Small intestine (tissue), 7 donors: ENCODE measurements around the gene FAAP20. TPM values are rescaled to one million over a fixed set of nuclear protein-coding genes. Genes with fewer than 3 reads are reported as not detected.

ENCODE experiments used
- DNase-seq, 2 donors: peaks; one replicate each; pipeline versions ENCODE4 v3.0.0 to v3.0.0-alpha.2; 2013
- FAIRE-seq: peaks from 2 replicates; lab custom pipeline; 2012; peaks lifted over from hg19 to GRCh38; lab: Jason Lieb, UNC
- H3K27ac ChIP-seq, 3 donors: one replicate each; pipeline ENCODE4 v1.5.1; 2013; ENCODE audit warnings: low read length in 2 of 3, mild to moderate bottlenecking in 2 of 3, control low read depth in 1 of 3, inconsistent platforms in 1 of 3, low read depth in 1 of 3, moderate library complexity in 1 of 3
- H3K27me3 ChIP-seq, 3 donors: one replicate each; pipeline ENCODE4 v1.6.1; 2013; ENCODE audit warnings: low read length in 3 of 3, inconsistent platforms in 1 of 3; ENCODE audit not compliant: control insufficient read depth in 3 of 3, insufficient read depth in 3 of 3
- H3K36me3 ChIP-seq, 3 donors: one replicate each; pipeline ENCODE4 v1.6.1; 2013; ENCODE audit warnings: low read length in 3 of 3, inconsistent platforms in 1 of 3, low read depth in 1 of 3, mild to moderate bottlenecking in 1 of 3, moderate library complexity in 1 of 3; ENCODE audit not compliant: control insufficient read depth in 3 of 3, insufficient read depth in 2 of 3
- H3K4me1 ChIP-seq, 3 donors: one replicate each; pipeline ENCODE4 v1.6.1; 2013; ENCODE audit warnings: low read length in 2 of 3, inconsistent platforms in 1 of 3, low read depth in 1 of 3, mild to moderate bottlenecking in 1 of 3, moderate library complexity in 1 of 3; ENCODE audit not compliant: control insufficient read depth in 3 of 3, insufficient read depth in 2 of 3
- H3K4me3 ChIP-seq, 3 donors: one replicate each; pipeline ENCODE4 v1.5.1; 2013; ENCODE audit warnings: low read length in 3 of 3, control low read depth in 1 of 3, inconsistent platforms in 1 of 3, low read depth in 1 of 3, mild to moderate bottlenecking in 1 of 3, moderate library complexity in 1 of 3
- H3K9me3 ChIP-seq, 2 donors: one replicate each; pipeline ENCODE4 v1.6.1; 2013; ENCODE audit warnings: low read depth in 1 of 2, low read length in 1 of 2; ENCODE audit not compliant: control insufficient read depth in 2 of 2, insufficient read depth in 1 of 2
- WGBS, 3 donors: extraction: QIAGEN DNeasy Blood & Tissue Kit; methylation state at CpG; one replicate each; pipeline ENCODE4 v1.1.7; 2013; 5-methylcytosine and 5-hydroxymethylcytosine counted together
- polyA plus RNA-seq, 4 donors: library from polyadenylated mRNA; stranded (reverse) in 3 of 4; unstranded in 1 of 4; fragments of 200-250 nt in 3 of 4; fragments of 120-200 nt in 1 of 4; gene quantifications; one replicate each; pipeline versions ENCODE4 v1.2.1 to v1.2.3, GENCODE V29; 2013
- donor health status: healthy with polysubstance abuse.
- donor health status: control.
- donor health status: control.
- donor health status: Bipolar disorder and iron deficiency.
- donor health status: healthy.

The FAAP20 gene
- polyA plus RNA-seq, 4 donors = 20.6 to 52.3 (median 45.4) TPM

DNA sequence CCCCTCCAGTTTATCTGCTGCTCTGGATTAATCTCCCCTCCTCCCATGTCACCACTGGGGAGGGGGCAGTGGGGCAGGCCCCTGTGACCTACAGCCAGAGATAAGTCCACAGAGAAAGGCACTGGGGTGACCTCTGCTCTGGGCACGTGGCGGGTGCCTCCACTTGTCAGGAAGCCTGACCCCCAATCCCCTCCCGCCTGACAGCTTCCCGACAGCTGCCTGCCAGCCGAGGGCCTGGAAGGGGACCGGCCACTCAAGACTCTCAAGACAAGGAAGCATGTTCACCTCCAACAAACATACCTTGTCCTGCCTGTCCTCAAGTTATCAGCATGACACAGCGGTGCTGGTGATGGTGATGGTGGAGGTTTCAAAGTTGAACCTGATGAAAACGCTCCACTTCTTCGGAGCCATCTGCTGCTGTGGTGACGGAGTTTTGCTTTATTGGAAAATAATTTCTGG, 3.2 kb upstream of the FAAP20 start:
- Histone ChIP-seq H3K4me1 (peaks cover 0 to 51% (median 3%) of the 10 kb centered on the region in 3 donors), H3K4me3 (no peak overlapping the region)

DNA sequence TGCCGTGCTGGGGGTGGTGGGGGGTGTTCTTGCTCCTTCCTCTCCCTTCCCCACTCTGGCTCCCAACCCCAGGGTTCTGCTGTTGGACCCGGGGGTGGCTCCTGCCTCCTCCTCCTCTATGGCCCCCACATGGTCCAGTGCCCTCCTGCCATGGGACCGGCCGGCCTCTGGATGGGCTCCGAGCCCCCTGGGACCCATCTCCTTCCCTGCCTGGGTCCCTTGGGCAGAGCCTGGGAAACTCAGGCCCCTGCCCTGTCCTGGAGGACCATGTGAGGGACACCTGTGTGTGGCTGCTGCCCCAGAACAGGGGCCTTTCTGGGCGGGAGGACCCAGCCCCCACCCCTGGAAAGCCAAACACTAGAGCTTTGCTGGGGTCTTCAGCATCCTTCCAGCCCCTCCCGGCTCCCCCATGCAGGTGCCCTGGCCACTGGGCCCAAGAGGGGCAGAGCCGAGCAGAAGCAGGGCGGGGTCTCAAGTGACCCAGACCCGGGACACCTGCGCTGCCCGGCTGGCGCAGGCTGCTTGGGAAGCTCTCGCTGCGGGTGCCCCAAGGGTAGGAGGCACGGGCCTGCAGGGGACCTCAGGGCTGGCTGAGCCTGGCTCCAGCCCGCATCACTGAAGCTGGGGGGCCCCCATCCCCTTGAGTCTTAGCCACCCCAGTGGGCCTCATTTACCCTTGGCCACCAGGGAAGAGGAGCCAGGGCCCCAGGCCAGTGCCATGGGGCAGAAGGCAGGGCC, 2.5 kb upstream of the FAAP20 start:
- peaks cover 0 to 56% (median 3%) of the 10 kb centered on the region in 3 donors for H3K4me1 ChIP-seq

More for the DNA sequence above, 3.2 kb upstream of the FAAP20 start:
- Histone ChIP-seq H3K9me3 (no peaks in the 10 kb centered on the region), H3K27me3 (no peaks in the 10 kb centered on the region), H3K27ac (no peak overlapping the region), H3K36me3 (peaks cover 0 to 7% (median 0%) of the 10 kb centered on the region in 3 donors)
- FAIRE-seq (no peak), DNase-seq (no peak)
- WGBS, 3 donors = 82 to 87% (median 84%) methylated on average over 10 of the region's 10 CpGs

DNA sequence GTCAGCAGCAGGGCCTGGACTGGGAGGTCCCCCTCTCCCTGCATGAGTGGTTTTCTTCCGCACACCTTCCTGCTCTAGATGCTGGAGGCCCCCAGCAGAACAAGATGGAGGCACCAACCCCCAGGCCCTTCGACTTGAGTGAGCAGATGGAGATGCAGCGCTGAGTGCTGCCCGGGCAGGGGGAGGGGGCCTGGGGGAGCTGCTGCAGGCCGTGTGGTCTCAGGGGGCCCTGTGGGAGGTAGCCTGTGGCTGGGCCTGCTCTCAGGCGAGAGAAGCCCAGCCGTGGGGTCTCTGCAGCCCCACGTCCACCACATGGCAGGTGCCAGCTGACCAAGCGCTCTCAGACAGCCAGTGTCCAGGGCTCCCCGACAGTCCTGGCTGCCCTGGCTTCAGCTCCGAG, 1.2 kb upstream of the FAAP20 start:
- H3K4me3 ChIP-seq = no peak overlapping the region
- 77 to 90% (median 81%) methylated on average over 10 to 11 of the region's 11 CpGs for WGBS, 3 donors
- DNase-seq (no peak), FAIRE-seq (no peak)
- H3K4me1 ChIP-seq = peaks cover 0 to 64% (median 3%) of the 10 kb centered on the region in 3 donors
- H3K27me3 ChIP-seq = no peaks in the 10 kb centered on the region
- peak overlapping the region; percentile 74 to 96 (median 93) for H3K27ac ChIP-seq
- H3K9me3 ChIP-seq = no peaks in the 10 kb centered on the region
- H3K36me3 ChIP-seq = peaks cover 0 to 25% (median 0%) of the 10 kb centered on the region in 3 donors

More for the DNA sequence above, 2.5 kb upstream of the FAAP20 start:
- no peak for FAIRE-seq
- 86 to 92% (median 90%) methylated on average over 17 of the region's 17 CpGs for WGBS, 3 donors
- H3K4me3 ChIP-seq = no peak overlapping the region
- H3K27ac ChIP-seq = no peak overlapping the region
- H3K27me3 ChIP-seq = no peaks in the 10 kb centered on the region
- H3K36me3 ChIP-seq = peaks cover 0 to 13% (median 0%) of the 10 kb centered on the region in 3 donors
- no peak for DNase-seq
- no peaks in the 10 kb centered on the region for H3K9me3 ChIP-seq

DNA sequence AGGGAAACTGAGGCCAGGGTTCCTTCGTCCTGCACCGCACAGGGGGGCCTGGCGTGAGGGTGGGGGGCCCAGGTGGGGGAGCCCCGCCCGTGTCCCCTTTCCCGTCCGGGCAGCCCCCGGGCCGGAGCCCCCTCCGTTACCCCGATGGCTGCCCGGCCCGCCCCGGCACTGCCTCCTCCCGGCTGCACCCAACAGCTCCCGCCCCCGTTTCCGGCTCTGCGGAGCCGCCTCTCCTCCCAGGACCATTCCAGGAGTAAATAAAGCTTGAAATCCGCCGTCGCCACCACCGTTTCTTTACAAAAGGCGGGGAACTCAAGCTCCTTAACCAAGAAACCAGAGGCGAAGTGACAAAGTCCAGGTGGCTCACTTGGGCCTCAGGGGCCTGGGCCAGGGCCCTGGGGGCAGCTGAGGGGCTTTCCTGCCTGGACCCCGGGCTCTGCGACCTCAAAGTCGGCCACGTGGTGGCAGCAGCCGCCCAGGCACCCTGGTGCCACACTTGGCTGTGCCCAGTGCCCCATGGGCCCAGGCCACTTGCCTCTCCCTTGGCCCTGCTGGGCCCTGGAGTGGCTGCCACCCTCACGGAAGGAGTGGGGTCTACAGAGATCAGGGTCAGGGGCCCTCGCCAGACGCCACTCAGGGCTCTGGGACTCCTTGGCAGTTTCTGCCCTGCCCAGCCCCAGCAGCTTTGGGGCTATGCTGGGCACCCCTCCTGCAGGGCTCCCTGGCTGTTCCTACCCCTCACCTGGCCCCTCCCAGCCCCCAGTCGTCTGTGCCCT, 514 bp upstream of the FAAP20 start:
- H3K9me3 ChIP-seq = no peaks in the 10 kb centered on the region
- peaks cover 0 to 71% (median 3%) of the 10 kb centered on the region in 3 donors for H3K4me1 ChIP-seq
- no peaks in the 10 kb centered on the region for H3K27me3 ChIP-seq
- peak overlapping the region; percentile 74 to 96 (median 93) for H3K27ac ChIP-seq
- H3K4me3 ChIP-seq = peak overlapping the region; percentile 58 to 65 (median 58)
- WGBS, 3 donors = 1 to 2% (median 2%) methylated on average over 23 to 35 of the region's 35 CpGs
- DNase-seq (peak; percentile 86 to 95), FAIRE-seq (no peak)
- H3K36me3 ChIP-seq = peaks cover 0 to 32% (median 0%) of the 10 kb centered on the region in 3 donors

DNA sequence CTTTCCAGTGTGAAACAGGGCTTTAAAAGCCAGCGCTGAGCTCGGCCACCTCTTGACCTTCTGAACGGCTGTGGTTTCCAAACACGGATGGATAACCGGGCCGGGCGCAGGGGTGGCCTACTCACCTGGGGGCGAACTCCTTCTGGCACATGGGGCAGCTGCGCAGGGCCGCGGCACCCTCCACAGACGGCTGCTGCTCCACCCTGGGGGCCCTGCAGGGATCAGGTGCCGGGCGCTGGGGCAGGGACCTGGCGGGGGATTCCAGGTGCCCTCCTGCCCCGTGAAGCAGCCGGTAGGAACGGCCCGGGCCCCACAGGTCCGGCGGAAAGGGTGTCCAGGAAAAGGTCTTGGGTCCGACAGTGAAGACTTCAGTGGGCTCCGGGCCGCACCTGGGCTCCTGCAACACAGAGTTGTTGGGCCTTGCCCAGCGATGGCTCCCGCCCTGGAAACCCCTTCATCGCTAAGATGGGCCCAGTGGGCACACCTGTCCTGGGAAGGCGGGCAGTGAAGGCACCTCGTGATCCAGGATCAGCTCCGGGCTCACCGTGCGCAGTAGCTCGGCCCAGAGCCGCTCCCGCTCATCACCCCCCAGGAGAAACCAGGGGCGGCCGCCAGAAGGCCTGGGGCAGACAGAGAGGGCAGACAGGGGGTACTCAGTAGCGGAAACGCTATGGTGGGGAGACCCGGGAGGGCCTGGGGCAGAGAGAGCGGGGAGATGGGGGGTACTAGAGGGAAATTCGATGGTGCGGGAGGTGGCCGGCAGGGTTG, 874 bp downstream of the FAAP20 start:
- DNase-seq (peak in 1 of 2 donors; percentile 80), FAIRE-seq (no peak)
- 21 to 48% (median 36%) methylated on average over 35 to 44 of the region's 44 CpGs for WGBS, 3 donors
- H3K36me3 ChIP-seq = peaks cover 0 to 32% (median 0%) of the 10 kb centered on the region in 3 donors
- no peaks in the 10 kb centered on the region for H3K9me3 ChIP-seq
- H3K27me3 ChIP-seq = no peaks in the 10 kb centered on the region
- peaks cover 0 to 70% (median 3%) of the 10 kb centered on the region in 3 donors for H3K4me1 ChIP-seq
- peak overlapping the region in 2 of 3 donors; percentile 65 to 69 for H3K4me3 ChIP-seq
- H3K27ac ChIP-seq = peak overlapping the region in 1 of 3 donors; percentile 96

DNA sequence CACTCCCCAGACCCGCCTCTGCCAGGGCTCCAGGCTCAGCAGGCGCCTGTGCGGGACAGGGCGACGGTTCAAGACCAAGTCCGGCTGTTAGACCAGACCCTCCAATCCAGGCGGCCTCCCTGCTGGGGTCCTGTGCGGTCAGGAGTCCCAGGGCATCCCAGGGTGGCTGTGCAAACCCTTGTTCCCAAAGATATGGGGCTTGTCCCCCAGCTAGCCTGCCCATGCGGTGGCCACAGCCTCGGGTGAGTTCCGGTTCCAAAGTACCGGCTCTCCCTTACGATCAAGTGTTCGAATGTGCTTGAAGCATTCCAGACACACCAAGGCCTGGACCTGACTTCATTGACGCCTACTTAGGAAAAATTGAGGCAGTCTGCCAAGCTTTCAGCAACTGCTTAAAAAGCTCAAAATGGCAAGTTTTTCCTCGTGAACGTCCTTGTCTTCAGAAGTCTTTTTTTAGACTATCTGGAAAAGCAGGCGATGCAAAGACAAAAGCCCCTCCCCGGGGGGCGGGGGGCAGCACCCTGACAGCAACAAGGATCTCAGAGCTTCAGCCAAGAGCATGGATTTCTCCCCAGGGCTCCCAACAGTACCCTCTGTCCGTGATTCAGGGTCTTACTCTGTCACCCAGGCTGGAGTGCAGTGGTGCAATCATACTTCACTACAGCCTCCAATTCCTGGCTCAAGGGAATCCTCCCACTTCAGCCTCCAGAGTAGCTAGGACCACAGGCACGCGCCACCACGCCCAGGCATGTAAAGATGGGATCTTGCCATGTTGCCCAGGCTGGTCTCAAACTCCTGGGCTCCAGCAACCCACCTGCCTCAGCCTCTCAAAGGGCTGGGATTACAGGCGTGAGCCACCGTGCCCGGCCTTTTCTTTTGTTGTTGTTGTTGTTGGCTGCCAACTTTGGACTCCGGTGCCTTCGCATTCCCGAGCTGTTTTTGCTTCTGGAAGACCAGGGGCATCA, 2.3 kb downstream of the FAAP20 start:
- Histone ChIP-seq H3K27ac (peak overlapping the region in 2 of 3 donors; percentile 39 to 52), H3K4me1 (peaks cover 0 to 62% (median 3%) of the 10 kb centered on the region in 3 donors), H3K4me3 (no peak overlapping the region), H3K27me3 (no peaks in the 10 kb centered on the region), H3K36me3 (peaks cover 0 to 42% (median 0%) of the 10 kb centered on the region in 3 donors), H3K9me3 (no peaks in the 10 kb centered on the region)
- no peak for FAIRE-seq
- no peak for DNase-seq
- 74 to 83% (median 80%) methylated on average over 30 of the region's 30 CpGs for WGBS, 3 donors

- Histone ChIP-seq H3K4me3 (peak overlapping the region in 1 of 3 donors; percentile 50), H3K9me3 (no peaks in the 10 kb centered on the region), H3K27ac (peak overlapping the region; percentile 17 to 91 (median 87)), H3K36me3 (peaks cover 2 to 58% (median 3%) of the 10 kb centered on the region in 3 donors), H3K27me3 (no peaks in the 10 kb centered on the region), H3K4me1 (peaks cover 0 to 52% (median 3%) of the 10 kb centered on the region in 3 donors)
- WGBS, 3 donors = 79 to 94% (median 83%) methylated on average over 19 of the region's 19 CpGs
- DNase-seq (no peak), FAIRE-seq (no peak)
Measured at GRCh38 chr1:2190491-2190976, 4.0 kb downstream of the FAAP20 start.
